ENCODE measurements around the gene KRT222.
A peak's percentile ranks its signal among the peaks of the same experiment; 100 is the strongest.

KRT222 gene

DNA sequence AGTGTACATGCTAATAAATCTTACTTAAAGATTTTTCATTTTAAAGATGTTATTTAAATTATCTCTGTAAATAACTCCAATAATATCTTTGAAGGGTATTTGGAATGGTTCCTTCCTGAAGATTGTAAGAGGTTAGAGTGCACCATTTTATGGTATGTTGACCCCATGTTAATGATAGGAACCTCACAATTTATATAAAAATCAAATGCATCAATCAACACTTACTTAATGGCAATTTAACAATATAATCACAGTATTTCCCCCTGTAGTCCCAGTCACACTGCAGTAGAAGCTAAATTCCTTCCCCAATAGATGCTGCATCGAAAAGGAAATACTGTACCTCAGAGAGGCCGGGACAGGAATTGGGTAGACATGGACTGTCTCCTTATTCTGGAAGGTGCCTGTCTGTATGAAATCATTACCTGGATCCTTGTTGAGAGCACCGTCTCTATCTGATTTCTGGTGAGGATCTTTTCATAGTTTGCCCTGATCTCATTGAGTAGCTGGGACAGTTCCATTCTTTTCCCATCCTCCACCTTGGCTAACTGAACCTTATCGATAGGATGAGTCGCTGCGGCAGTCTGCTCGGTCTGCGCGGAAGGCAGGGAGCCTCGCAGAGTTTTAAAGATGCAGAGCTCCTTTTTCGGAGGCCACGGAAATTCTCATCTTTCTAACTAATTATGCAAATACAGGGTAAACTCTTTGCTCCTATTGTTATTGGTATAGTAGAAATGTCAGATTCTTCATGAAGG, at the start of gene KRT222:
TSS of gene KRT222 (minus strand) at position 596 of the 752 bp plus-strand sequence. CDS start at position 518, 78 bp downstream.
- DNase-seq (ENCODE audit: low spot score) = peak; percentile 29

DNA sequence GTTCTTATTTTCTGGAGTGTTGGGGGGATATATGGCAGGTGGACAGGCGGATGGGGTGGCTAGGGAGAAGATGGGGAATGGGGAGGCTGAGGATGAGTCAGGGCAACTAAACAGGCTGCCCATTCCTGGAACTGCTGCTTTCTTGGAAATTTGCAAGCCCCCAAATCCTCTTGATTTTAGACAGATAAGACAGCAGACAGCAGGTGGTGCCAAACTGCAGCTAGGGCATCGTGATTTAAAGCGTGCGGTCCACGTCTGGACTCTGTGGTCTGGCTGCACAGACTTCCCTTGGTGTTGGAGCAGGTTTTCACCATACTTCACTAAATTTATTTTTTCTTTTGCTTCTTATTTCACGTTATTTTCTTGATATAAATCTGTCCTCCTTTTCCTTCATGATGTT, 49.5 kb upstream of the KRT222 start:
- DNase-seq (ENCODE audit: low spot score) = no peak

DNA sequence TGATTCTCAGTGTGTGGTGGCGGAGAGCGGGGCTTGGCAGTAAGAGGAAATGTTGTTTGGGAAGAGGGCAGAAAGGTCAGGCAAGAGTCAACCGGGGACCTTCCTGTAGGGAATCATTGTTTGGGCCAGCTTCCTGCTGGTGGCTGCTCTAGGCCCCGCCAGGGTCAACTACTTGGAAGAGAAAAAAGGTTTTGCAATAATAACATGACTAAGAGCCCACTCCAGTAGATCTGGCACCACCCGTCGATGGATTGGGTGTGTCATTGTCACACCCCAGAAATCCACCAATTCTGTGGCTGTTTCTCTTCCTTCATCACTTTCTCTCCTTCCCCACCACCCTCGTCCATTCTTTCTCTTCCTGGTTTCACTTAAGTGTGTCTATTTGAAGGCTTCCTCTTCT, 42.8 kb upstream of the KRT222 start:
- no peak for DNase-seq (ENCODE audit: low spot score)

DNA sequence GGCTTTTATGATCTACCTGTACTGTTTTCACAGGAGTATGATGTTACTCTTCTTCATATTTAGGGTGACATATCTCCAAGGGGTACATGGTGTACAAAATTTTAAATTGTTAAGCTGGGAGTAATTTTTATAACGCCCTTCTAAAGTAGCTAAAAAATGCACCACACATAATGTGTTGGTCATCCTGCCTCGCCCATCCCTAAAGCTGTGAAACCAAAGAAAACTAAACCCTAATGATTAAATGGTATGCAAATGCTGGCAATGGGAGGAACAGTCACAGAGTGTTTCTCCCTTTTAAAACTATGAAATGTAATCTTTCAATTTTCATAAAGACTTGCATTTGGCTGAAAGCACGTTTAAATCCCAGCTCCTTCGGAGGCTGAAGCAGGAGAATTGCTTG, 40.6 kb upstream of the KRT222 start:
- DNase-seq (ENCODE audit: low spot score) = no peak

DNA sequence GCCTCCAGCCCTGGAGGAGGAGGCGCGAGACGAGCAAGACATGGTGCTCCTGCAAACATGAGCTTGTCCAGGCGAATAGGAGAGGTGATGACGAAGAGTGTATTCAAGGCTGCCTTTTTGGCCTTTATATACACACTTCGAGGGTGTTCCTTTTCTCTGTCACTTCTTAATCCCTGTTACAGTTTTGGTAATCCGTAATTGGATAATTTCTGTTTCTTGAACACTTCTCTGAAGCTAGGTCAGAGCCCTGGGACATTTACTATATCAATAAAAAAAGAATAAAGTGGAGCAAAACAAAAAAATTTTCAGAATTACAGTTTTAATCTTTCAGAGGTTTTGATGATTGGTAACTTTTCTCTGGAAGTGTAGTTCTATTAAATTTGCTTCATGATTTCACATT, 38.7 kb upstream of the KRT222 start, which contains the start of gene KRT24:
TSS of gene KRT24 (minus strand) at position 101 of the 400 bp plus-strand sequence. CDS start at position 42, 59 bp downstream.
- no peak for DNase-seq (ENCODE audit: low spot score)

DNA sequence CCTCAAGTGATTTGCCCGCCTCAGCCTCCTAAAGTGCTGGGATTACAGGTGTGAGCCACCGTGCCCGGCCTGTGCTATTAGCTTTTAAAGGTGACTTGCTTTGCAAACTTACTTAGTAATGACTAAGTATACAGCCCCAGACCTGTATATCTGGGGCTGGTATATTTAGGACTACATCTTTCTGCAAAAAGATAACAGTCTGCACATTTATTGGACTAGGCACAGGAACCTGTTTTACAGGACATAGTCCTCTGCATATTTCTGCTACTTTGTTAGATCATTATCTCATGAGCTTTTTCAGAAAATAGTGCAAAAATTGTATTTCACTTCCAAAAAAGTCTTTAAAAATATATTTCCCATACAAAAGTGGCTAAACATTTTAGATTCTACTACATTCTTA, 37.3 kb upstream of the KRT222 start:
- no peak for DNase-seq (ENCODE audit: low spot score)

DNA sequence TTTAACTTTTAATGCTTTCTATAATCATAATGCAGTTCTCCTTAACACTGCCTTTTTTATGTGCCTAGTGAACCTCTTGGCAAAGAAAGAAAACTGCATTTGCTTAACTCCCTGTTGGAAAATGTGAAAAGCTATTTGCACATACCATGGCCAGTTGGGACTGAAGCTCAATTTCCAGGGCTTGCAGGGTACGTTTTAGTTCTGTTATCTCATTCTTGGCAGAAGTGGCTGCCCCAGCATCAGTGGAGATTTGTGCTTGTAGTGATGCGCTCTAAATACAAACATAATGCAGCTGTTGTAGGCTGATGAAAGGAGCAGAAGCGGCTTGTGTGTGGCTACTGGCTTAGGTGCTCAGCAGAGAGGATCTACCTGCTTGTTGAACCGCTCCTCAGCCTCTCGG, 34.9 kb upstream of the KRT222 start:
- no peak for DNase-seq (ENCODE audit: low spot score)

DNA sequence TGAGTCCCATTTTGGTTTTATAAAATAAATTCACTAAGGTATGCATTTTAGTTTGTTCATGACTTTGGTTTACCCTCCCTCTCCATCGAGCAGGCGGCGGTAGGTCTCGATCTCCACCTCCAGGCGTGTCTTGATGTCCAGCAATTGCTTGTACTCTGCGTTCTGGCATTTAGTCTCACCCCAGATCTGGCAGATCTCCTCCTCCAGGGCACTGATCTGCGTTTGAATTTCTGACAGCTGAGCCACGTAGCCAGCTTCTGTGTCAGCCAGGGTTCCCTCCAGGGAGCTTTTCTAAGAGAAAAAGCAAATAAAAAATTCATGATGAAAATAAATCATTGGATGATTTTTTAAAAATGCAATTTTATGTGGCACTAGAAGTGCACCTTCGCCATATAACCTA, 34.4 kb upstream of the KRT222 start:
- no peak for DNase-seq (ENCODE audit: low spot score)

DNA sequence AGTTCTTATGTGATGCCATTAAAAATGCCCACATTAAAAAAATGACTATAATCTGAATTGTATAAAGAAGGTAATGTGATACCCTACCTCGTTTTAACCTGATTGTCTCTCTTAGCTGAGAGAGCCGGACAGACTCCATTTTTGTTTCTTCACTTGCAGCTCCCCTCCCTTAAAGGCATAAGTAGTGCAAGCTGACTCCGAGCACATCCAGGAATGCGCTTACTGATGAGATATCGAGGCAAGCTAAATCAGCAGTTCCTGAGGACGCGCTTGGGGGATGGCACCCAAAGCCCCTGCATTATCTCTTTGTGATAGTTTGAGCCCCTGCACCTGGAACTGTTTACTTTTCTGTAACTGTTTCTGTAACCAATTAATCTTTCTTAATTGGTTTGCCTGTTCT, 32.3 kb upstream of the KRT222 start:
- DNase-seq (ENCODE audit: low spot score) = no peak

DNA sequence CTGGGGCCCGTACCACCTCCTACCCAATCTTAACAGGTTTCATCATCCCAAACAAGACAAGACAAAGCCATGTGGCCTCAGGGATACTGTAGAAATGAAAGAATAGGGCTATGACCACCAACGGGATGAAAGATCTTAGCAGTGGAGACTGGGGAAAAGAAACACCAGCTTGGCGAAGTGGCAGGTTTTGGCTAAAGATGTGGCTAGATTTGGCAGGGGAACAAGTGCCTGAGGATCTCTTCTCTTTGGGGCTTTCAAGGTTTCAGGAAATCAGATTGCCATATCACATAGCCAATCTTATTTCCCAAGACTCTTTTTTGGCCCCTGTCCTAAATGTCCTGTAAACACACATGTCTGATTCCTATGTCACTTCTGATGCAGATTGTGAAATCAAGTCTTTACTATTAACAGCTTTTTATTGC, 31.7 kb upstream of the KRT222 start:
- no peak for DNase-seq (ENCODE audit: low spot score)

DNA sequence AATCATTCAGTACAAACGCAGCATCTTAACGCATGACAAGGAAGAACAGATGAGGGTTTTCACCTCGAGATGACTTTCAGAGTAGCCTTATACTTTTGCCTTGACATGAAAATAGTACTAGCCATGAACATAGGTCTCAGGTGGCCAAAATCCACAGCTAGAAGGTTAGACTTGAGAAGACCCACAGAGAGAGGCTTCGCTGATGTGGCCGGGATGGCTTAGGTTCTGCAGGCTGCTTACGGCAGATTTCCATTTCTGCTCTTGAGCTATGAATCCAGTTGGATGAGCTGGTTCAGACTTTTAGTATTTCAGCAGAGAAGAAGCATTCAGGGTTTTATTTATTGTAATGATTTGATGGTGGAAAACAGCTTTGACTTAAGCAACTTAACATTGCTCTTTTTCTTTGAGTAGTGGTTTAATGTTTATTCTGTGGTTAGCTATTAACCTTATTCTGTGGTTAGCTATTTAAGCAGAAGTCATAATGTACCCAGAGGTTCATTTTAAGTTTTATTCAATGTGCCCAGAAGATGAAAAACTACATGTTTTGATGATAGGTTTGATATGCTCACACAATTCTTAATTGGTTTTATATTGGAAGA, 31.0 kb upstream of the KRT222 start:
- DNase-seq (ENCODE audit: low spot score) = no peak

DNA sequence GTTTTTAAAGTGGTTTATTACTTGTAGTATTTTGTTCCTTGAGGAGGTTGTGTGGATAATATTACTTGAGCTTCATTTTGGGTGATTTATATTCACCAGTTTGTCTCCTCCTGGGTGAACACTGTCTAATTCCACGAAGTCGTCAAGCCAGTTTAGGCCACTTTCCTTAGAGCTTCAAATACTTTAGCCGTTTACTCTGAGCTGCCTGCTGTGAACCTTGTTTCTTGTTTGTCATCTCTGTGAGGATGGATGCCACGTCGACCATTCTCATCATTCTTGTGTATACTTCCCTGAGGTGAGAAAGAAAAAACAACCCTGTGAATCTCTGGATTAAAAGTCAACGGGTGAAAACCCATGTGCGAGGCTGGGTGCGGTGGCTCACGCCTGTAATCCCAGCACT, 29.6 kb upstream of the KRT222 start:
- no peak for DNase-seq (ENCODE audit: low spot score)

DNA sequence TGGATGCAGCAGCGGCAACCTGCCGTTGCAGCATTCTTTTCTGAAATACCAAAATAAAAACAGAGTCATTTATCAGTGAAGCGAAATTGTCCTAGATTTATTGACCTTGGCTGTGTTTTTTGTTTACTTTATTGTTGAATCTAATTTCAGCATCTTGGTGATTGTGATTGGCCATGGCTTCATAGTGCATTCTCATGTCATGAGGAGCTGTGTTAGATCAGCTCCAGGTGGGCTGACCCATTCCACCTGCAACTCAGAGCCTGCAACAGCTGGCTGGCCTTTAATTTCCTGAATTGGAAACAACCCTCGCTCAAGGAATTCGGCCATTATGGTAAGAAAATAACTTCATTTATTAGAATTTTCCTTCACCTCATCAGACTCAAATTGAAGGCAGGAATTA, 22.1 kb upstream of the KRT222 start:
- DNase-seq (ENCODE audit: low spot score) = no peak

DNA sequence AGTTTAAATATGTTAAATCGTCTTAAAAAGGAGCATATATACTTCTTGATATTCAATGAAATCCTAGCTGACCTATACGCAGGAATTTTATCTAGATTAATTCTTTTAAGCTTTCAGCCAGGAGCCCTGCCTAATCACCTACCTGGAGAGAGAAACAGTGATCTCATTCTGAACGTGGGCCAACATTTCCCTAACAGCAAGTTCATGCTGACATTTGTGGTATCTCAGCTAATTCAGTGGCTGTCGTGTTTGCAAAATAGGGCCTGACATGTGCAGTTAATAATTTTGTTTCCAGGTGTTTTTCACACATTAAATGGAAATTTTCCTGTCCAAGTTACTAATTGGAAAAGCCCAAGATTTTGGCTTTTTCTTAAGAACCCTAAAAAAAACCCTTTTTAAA, 21.2 kb upstream of the KRT222 start:
- no peak for DNase-seq (ENCODE audit: low spot score)

DNA sequence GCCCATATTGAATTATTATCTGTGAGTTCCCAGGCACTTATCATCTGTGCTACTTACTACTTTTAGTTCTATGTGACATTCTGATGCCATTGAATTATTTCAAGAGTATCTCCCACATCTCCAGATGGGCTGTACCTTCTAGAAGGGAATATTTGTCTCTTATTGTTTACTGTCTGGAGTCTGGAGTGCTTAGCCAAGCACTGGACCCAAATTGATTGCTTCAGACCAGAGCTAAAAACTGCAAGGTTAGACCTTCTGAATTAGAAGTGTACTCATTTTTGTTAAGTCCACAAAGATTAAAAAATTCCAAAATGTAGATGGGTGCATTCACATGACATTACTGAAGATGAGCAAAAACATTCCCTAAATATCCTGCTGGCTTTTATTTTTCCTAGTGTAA, 16.0 kb upstream of the KRT222 start:
- DNase-seq (ENCODE audit: low spot score) = no peak

DNA sequence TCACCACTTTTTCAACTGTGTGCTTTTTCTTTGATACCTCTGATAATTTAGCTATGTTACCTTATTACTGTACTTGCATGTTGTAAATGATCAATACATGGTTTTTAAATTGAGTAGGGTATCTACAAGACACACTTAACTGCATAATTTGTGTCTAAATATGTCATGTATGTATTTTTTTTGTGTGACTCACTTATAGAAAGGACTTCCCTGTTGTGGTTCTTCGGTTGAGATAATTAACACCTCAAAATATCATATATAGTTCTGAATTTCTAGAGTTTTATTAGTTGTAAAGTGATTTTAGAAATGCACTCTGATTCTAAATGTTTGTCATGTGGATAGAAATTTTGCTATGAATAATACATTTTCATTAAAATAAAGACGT, 14.5 kb upstream of the KRT222 start:
- DNase-seq (ENCODE audit: low spot score) = no peak

DNA sequence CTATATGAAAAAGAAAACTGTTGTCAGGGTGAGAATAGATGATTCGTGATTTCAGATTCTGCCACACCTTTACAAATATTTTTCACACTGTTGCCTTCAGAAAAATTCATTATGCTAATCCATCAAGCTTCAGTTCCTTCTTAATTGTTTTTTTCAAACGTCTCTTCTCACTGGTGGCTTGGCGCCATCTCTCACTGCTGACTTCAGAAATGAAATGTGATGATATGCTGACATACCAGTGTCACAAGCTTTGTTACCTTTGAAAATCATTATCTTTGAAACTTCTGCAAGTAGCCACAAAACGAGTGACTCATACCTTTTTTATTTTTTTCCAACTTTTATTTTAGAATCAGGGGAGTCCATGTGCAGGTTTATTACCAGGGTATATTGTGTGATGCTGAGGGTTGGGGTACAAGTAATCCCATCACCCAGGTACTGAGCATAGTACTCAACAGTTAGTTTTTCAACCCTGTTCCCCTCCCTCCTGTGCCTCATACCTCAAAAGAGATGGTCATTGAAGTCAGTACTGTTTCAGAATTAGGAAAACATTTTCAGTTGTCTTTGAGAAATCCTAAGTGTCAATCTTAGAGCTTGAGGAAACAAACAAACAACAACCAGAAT, 14.0 kb upstream of the KRT222 start:
- no peak for DNase-seq (ENCODE audit: low spot score)

DNA sequence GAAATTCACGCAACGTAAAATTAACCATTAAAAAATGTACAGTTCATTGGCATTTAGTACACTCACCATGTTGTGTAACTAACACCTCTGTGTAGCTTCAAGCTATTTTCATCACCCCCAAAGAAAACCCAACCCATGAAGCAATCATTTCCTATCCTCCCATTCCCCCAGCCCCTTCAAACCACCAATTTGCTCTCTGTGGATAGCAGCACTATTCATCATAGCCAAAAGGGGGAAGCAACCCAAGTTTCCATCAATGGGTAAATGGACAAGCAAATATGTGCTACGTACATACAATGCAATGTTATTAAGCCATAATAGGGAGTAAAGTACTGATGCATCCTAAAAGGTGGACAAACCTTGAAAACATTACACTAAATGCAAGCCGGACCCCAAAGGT, 10.9 kb upstream of the KRT222 start:
- DNase-seq (ENCODE audit: low spot score) = no peak

DNA sequence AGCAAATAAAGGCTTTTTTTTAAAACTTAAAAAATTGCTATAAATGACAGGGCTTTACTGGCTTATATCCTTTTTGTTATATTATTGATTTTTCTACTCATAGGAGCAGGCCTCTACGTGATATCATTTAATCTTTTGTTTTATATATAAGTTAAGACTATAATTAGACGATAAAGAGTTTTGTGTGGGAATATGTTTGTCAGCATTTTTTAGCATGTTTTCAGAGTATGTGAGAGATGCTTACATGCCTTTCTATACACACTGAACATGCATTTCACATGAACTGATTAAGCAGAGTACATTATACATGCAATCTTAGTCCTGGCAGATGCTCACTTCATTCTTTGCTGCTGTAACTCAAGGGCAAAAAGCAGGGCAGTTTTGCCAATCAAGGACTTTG, 7.7 kb upstream of the KRT222 start:
- DNase-seq (ENCODE audit: low spot score) = no peak

DNA sequence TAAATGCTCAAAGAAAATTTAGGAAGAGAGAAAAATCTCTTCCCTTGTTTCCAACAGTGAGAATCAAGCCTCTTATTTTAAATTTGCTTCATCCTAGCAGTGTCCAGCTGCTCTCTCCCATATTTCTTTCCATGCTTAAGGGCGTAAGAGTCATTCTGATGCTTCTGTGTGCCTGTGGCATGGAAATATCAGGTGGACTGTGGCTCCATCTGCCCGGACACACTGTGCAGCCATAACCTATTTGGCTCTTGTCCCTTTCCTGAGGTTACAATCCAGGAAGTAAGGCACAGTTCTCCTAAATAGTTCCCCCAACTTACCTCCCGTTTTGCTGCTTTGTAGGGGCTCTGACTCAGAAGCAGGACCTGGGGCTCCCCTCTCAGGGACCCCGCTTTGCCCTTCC, 6.3 kb upstream of the KRT222 start:
- DNase-seq (ENCODE audit: low spot score) = no peak

DNA sequence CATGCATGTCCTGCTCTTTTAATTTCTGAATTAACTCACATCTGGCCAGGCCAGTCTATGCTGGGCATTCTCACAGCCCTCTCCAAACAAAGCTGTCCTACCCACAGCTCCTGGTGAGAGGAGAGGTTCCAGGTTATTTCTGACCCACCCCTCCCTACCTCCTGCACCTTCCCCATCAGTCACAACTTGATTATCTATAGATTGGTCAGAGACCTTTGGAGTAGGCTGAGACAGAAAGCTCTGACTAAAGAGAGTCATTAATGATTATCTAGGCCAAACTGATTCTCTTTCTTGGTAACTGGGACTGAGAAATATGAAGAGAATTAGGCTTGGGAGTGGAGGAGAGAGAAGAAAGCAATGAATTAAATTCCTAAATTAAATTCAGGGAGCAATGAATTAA, 1.4 kb upstream of the KRT222 start:
- no peak for DNase-seq (ENCODE audit: low spot score)

DNA sequence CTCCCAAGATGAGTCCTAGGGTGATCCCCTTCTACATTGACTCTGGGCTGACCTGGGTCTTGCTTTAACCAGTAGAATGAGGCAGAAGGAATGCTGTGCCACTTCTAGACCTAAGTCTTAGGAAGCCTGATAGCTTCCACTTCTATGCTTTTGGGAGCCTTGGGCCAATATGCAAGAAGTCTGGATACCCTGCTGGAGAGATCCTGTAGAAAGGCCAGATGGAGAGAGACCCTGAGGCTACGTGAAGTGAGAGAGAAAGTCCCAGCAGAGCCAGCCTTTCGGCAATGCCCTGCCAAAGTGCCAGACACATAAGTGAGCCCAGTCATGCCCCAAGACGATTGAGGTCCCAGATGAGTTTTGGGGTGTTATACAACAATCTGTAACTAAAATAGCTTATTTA, 1.7 kb downstream of the KRT222 start:
- no peak for DNase-seq (ENCODE audit: low spot score)

DNA sequence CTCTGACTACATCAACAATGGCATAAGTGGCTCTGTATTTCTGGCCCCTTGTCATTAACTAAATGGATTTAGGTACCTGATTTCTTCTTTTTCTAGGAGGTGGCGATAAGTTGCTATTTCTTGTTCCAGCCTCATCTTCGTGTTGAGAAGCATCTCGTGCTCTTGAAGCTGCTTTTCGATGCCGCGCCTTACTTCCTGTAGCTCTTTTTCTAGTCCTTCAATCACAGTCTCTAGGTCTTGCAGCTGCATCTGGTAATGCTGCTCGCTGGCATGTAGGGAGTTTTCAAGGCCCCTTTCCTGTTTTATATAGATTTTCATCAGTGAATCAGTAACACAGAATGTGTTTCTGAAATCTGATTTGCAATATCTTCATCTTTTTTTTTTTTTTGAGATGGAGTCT, 5.1 kb downstream of the KRT222 start:
- no peak for DNase-seq (ENCODE audit: low spot score)

DNA sequence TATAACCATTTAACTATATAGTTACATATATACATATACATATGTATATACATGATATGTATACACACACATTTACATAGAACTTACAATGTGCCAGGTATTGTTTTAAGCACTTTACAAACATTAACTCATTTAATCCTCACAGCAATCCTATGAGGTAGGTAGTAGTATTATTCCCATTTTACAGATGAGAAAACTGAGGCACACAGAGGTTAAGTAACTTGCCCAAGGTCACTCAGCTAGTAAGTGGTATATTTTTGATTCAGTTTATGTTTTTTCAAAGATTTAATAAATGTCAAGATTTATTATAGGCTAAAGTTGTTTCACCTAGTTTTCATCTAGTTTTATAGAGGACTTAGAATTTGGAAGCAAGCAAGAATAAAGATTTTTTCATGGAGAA, 6.6 kb downstream of the KRT222 start:
- no peak for DNase-seq (ENCODE audit: low spot score)

Data from Ammon's horn (tissue), 1 donor.